K562 (cell line): Measurements from ENCODE around the gene KCNAB1.

Experiments used
- CBX2 ChIP-seq: fragments of 200-600 bp; sonication (generic); IDR thresholded peaks from one replicate; pipeline ENCODE4 v1.6.1; 2012; ENCODE audit warnings: mild to moderate bottlenecking, low read length, inconsistent platforms; ENCODE audit not compliant: insufficient read depth, poor library complexity, severe bottlenecking
- EGR1 ChIP-seq: fragments of 450-650 bp; conservative IDR thresholded peaks from 2 replicates; pipeline ENCODE4 v1.6.1; 2017; ENCODE audit warnings: mild to moderate bottlenecking
- EZH2 ChIP-seq: IDR thresholded peaks from 2 replicates; pipeline ENCODE4 v1.6.1; 2012; ENCODE audit warnings: low read depth, mild to moderate bottlenecking, inconsistent platforms, low read length, borderline replicate concordance
- GATAD2B ChIP-seq: fragments of 450-650 bp; IDR thresholded peaks from 2 replicates; pipeline ENCODE4 v1.6.1; 2017; ENCODE audit warnings: mild to moderate bottlenecking, borderline replicate concordance
- KDM4B ChIP-seq, 2 experiments: fragments of 450-650 bp in 1 of 2; sonication (generic) in 1 of 2; IDR thresholded peaks; 2 replicates each; pipeline ENCODE4 v1.6.1; 2016 to 2017; ENCODE audit warnings: borderline replicate concordance in 2 of 2, antibody characterized with exemption in 1 of 2, low read depth in 1 of 2, mild to moderate bottlenecking in 1 of 2
- MCM2 ChIP-seq: fragments of 450-650 bp; IDR thresholded peaks from 2 replicates; pipeline ENCODE4 v1.6.1; 2017; ENCODE audit warnings: low read depth, mild to moderate bottlenecking
- NCOA6 ChIP-seq: fragments of 450-650 bp; IDR thresholded peaks from 2 replicates; pipeline ENCODE4 v1.6.1; 2017; ENCODE audit warnings: mild to moderate bottlenecking
- TAL1 ChIP-seq: fragments of 450-650 bp; IDR thresholded peaks from 2 replicates; pipeline ENCODE4 v1.6.1; 2016; ENCODE audit warnings: mild to moderate bottlenecking
- ZNF282 ChIP-seq: sonication (generic); formaldehyde crosslinking; IDR thresholded peaks from 2 replicates; pipeline ENCODE4 v1.8.1; 2023; ENCODE audit warnings: missing genetic modification reagents

- TF ChIP-seq CBX2: no peak
- no peak for TF ChIP-seq NCOA6
- TF ChIP-seq EGR1: no peak
- TF ChIP-seq ZNF282 (CRISPR knock-in tag): no peak
- no peak for TF ChIP-seq TAL1
- TF ChIP-seq GATAD2B: no peak
- TF ChIP-seq KDM4B (IDR thresholded peaks at IDR 0.05; ENCODE audit: borderline replicate concordance in 2 of 2, low read depth in 1 of 2): no peak
- no peak for TF ChIP-seq MCM2
- no peak for TF ChIP-seq EZH2
Measured at GRCh38 chr3:156215751-156216150, 95.4 kb downstream of the KCNAB1 start.
